ENCODE data around the gene MYCBPAP. TPM values are rescaled to one million over a fixed set of nuclear protein-coding genes. Genes with fewer than 3 reads are reported as not detected.

Gene MYCBPAP
- polyA plus RNA-seq, 1 experiment = 0.17 TPM

GRCh38 chr17:50577451-50577954, 69.3 kb downstream of the MYCBPAP start:
- no peak overlapping the region for H3K4me3 ChIP-seq (ENCODE audit: low read depth, low read length)
- no peak for DNase-seq (ENCODE audit: low read depth, low spot score)
- no peak overlapping the region for H3K27ac ChIP-seq (ENCODE audit: low read depth, low read length)
- POLR2A ChIA-PET = no interaction called here
- no peak for TF ChIP-seq CTCF (IDR thresholded peaks at IDR 0.05; ENCODE audit: low read depth, low read length)
- peaks cover 4% of the 10 kb centered on the region for H3K9me3 ChIP-seq (ENCODE audit: control insufficient read depth, insufficient read depth, low read length)
- H3K27me3 ChIP-seq (ENCODE audit: control insufficient read depth, insufficient read depth, low read length) = peaks cover 36% of the 10 kb centered on the region
- CTCF ChIA-PET = interaction anchor here (0.7 kb wide), 1 partner anchor 26 kb away, joined by 3 read pairs; no protein-coding TSS in a partner anchor

GRCh38 chr17:50578173-50578572, 69.9 kb downstream of the MYCBPAP start:
- CTCF ChIA-PET = interaction anchor here (0.7 kb wide), 1 partner anchor 27 kb away, joined by 3 read pairs; no protein-coding TSS in a partner anchor

GRCh38 chr17:50579399-50579798, 71.2 kb downstream of the MYCBPAP start:
- POLR2A ChIA-PET = no interaction called here
- no peak overlapping the region for H3K4me3 ChIP-seq (ENCODE audit: low read depth, low read length)
- DNase-seq (ENCODE audit: low read depth, low spot score) = no peak
- H3K27ac ChIP-seq (ENCODE audit: low read depth, low read length) = no peak overlapping the region
- CTCF ChIA-PET = no interaction called here
- H3K27me3 ChIP-seq (ENCODE audit: control insufficient read depth, insufficient read depth, low read length) = peaks cover 43% of the 10 kb centered on the region
- H3K9me3 ChIP-seq (ENCODE audit: control insufficient read depth, insufficient read depth, low read length) = peaks cover 4% of the 10 kb centered on the region
- TF ChIP-seq CTCF (IDR thresholded peaks at IDR 0.05; ENCODE audit: low read depth, low read length) = no peak

More at GRCh38 chr17:50578173-50578572, 69.9 kb downstream of the MYCBPAP start:
- Histone ChIP-seq H3K27ac (ENCODE audit: low read depth, low read length) (no peak overlapping the region), H3K27me3 (ENCODE audit: control insufficient read depth, insufficient read depth, low read length) (peaks cover 41% of the 10 kb centered on the region), H3K9me3 (ENCODE audit: control insufficient read depth, insufficient read depth, low read length) (peaks cover 4% of the 10 kb centered on the region), H3K4me3 (ENCODE audit: low read depth, low read length) (no peak overlapping the region)
- TF ChIP-seq CTCF (IDR thresholded peaks at IDR 0.05; ENCODE audit: low read depth, low read length) = no peak
- POLR2A ChIA-PET = no interaction called here
- DNase-seq (ENCODE audit: low read depth, low spot score) = no peak

- Histone ChIP-seq H3K9me3 (ENCODE audit: control insufficient read depth, insufficient read depth, low read length) (peaks cover 4% of the 10 kb centered on the region), H3K27me3 (ENCODE audit: control insufficient read depth, insufficient read depth, low read length) (peaks cover 47% of the 10 kb centered on the region), H3K4me3 (ENCODE audit: low read depth, low read length) (no peak overlapping the region), H3K27ac (ENCODE audit: low read depth, low read length) (no peak overlapping the region)
- POLR2A ChIA-PET = no interaction called here
- no peak for DNase-seq (ENCODE audit: low read depth, low spot score)
- CTCF ChIA-PET = no interaction called here
- no peak for TF ChIP-seq CTCF (IDR thresholded peaks at IDR 0.05; ENCODE audit: low read depth, low read length)
These were observed 72.4 kb downstream of the MYCBPAP start for GRCh38 chr17:50580646-50581045.

Other genes starting within 250 kb of the MYCBPAP start
- 0.47 and 0.96 TPM in 2 replicates for gene TMEM92, start 234.0 kb upstream of the MYCBPAP start, polyA plus RNA-seq (2011; rRNA removed)
- 13.5 and 19.0 TPM in 2 replicates for gene XYLT2, start 162.3 kb upstream of the MYCBPAP start, polyA plus RNA-seq (2011; rRNA removed)
- gene MRPL27, start 135.3 kb upstream of the MYCBPAP start, polyA plus RNA-seq (2011; rRNA removed) = 106 and 116 TPM in 2 replicates
- 2.2 and 2.5 TPM in 2 replicates for gene EME1, start 135.2 kb upstream of the MYCBPAP start, polyA plus RNA-seq (2011; rRNA removed)
- gene LRRC59, start 110.9 kb upstream of the MYCBPAP start, polyA plus RNA-seq (2011; rRNA removed) = 143 and 145 TPM in 2 replicates
- gene ACSF2, start 82.2 kb upstream of the MYCBPAP start, polyA plus RNA-seq (2011; rRNA removed) = 42.5 and 52.1 TPM in 2 replicates
- not detected in 2 replicates for gene CHAD, start 39.6 kb upstream of the MYCBPAP start, polyA plus RNA-seq (2011; rRNA removed)
- 15.5 and 17.5 TPM in 2 replicates for gene RSAD1, start 29.6 kb upstream of the MYCBPAP start, polyA plus RNA-seq (2011; rRNA removed)
- gene EPN3, start 24.3 kb downstream of the MYCBPAP start, polyA plus RNA-seq (2011; rRNA removed) = not detected in 2 replicates
- gene SPATA20, start 38.7 kb downstream of the MYCBPAP start, polyA plus RNA-seq (2011; rRNA removed) = 17.1 and 25.1 TPM in 2 replicates
- gene CACNA1G, start 52.3 kb downstream of the MYCBPAP start, polyA plus RNA-seq (2011; rRNA removed) = 0.05 TPM in 1 of 2 replicates, not detected in the other
- 21.5 and 21.7 TPM in 2 replicates for gene ABCC3, start 126.4 kb downstream of the MYCBPAP start, polyA plus RNA-seq (2011; rRNA removed)
- 32.8 and 39.8 TPM in 2 replicates for gene ANKRD40, start 199.5 kb downstream of the MYCBPAP start, polyA plus RNA-seq (2011; rRNA removed)
- gene LUC7L3, start 211.2 kb downstream of the MYCBPAP start, polyA plus RNA-seq (2011; rRNA removed) = 70.6 and 120 TPM in 2 replicates